Renal cortical epithelial cell (primary cell): ENCODE results near the gene GRAMD4. TPM values are rescaled to one million over a fixed set of nuclear protein-coding genes. Genes with fewer than 3 reads are reported as not detected.

Experiments used
- DNase-seq: peaks from one replicate; pipeline ENCODE4 v3.0.0-alpha.2; 2011; ENCODE audit warnings: low read depth
- total RNA-seq: library from RNA; depleted of rRNA; stranded (reverse); fragments of >200 nt; gene quantifications from 2 replicates; pipeline ENCODE4 v1.2.3, GENCODE V29; 2014

Gene GRAMD4
- total RNA-seq, 1 donor from 2014 or later = 55.1 TPM

GRCh38 chr22:46688949-46689348, 68.8 kb downstream of the GRAMD4 start:
- DNase-seq = no peak

GRCh38 chr22:46690146-46690545, 70.0 kb downstream of the GRAMD4 start:
- DNase-seq = no peak

- no peak for DNase-seq
Observed at GRCh38 chr22:46691571-46691970, 71.4 kb downstream of the GRAMD4 start.

- no peak for DNase-seq
Observed at GRCh38 chr22:46693634-46694415, 73.6 kb downstream of the GRAMD4 start.

GRCh38 chr22:46694416-46695170, 74.4 kb downstream of the GRAMD4 start:
- no peak for DNase-seq

- no peak for DNase-seq
Observed at GRCh38 chr22:46695346-46696228, 75.4 kb downstream of the GRAMD4 start.

GRCh38 chr22:46696229-46696518, 76.0 kb downstream of the GRAMD4 start:
- no peak for DNase-seq

- no peak for DNase-seq
Observed at GRCh38 chr22:46696614-46697013, 76.4 kb downstream of the GRAMD4 start.

- DNase-seq = no peak
Observed at GRCh38 chr22:46697811-46698515, 77.8 kb downstream of the GRAMD4 start.

GRCh38 chr22:46699091-46699490, 78.9 kb downstream of the GRAMD4 start:
- no peak for DNase-seq

- DNase-seq = no peak
Observed at GRCh38 chr22:46701262-46701661, 81.1 kb downstream of the GRAMD4 start.

- DNase-seq = no peak
Observed at GRCh38 chr22:46703171-46703995, 83.2 kb downstream of the GRAMD4 start.

GRCh38 chr22:46703996-46704370, 83.8 kb downstream of the GRAMD4 start:
- no peak for DNase-seq

- DNase-seq = no peak
Observed at GRCh38 chr22:46706060-46706459, 85.9 kb downstream of the GRAMD4 start.

GRCh38 chr22:46707305-46707704, 87.1 kb downstream of the GRAMD4 start:
- no peak for DNase-seq

- DNase-seq = no peak
Observed at GRCh38 chr22:46707827-46708570, 87.8 kb downstream of the GRAMD4 start.

GRCh38 chr22:46708766-46709330, 88.7 kb downstream of the GRAMD4 start:
- no peak for DNase-seq

GRCh38 chr22:46710806-46711205, 90.6 kb downstream of the GRAMD4 start:
- DNase-seq = no peak

GRCh38 chr22:46712288-46712687, 92.1 kb downstream of the GRAMD4 start:
- DNase-seq = no peak

GRCh38 chr22:46714550-46714949, 94.4 kb downstream of the GRAMD4 start:
- DNase-seq = no peak
